Endometrium (tissue), 2 donors: ENCODE data around the gene RABGGTA.
"Not testable (repeated sequence)": the region's sequence is repeated elsewhere in the genome, so short reads cannot be mapped to it uniquely, and the experiment has no call there.

Source experiments
- FAIRE-seq: peaks from 2 replicates; lab custom pipeline; 2012; peaks lifted over from hg19 to GRCh38; lab: Jason Lieb, UNC
- donor health status: control.
- donor health status: control.

RABGGTA gene

DNA sequence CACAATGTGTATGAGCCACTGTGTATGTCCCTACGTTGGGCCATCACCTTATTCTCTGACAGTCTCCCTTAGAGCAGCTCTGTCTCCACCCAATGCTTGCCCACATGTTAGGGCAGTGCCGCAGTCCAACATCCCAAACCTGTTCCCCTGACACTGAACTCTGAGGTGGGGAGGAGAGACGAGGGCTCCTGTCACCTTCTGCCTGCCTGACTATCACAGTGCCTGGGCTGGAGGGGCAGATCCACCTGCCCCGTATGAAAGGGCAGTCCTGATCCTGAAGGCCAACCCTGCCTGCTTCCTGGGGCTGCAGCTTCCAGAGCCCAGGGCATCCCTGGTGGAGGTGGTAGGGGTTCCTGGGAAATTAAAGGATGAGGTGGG lies 10.6 kb downstream of the RABGGTA start:
- no peak for FAIRE-seq

DNA sequence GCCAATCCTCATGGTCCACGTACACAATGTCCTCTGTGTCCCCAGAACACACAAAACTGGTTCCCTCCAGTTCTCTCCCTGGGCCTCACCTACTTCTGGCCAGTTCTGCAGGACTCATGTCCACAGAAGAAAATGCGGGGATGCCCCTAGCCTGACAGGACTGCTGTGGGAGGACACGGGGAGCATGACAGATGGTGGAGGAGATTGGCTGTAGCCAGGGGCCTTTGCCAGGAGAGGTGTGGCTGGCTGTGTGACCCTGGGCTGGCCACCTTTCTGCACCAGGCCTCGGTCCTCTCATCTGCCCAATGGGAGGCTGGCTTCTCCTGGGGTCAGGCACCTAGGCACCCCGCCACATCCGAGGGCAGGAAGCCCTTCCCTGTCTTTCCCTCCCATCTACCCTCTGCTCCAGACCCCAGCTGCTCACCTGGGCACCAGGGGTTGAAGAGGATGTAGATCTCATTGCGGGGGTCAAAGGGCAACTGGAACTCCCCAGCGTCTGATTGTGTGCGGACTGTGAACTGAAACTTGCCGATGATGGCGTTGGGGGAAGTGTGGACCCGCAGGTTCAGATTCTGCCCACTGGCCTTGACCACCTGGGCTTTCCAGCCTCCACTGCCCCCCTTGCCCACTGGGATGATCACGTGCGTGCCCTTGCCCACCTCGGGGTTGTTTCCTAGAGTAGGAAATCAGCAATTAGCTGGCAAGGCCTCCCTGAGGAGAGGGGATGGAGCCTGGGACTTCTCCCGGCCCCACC lies 11.2 kb downstream of the RABGGTA start:
- no peak for FAIRE-seq

DNA sequence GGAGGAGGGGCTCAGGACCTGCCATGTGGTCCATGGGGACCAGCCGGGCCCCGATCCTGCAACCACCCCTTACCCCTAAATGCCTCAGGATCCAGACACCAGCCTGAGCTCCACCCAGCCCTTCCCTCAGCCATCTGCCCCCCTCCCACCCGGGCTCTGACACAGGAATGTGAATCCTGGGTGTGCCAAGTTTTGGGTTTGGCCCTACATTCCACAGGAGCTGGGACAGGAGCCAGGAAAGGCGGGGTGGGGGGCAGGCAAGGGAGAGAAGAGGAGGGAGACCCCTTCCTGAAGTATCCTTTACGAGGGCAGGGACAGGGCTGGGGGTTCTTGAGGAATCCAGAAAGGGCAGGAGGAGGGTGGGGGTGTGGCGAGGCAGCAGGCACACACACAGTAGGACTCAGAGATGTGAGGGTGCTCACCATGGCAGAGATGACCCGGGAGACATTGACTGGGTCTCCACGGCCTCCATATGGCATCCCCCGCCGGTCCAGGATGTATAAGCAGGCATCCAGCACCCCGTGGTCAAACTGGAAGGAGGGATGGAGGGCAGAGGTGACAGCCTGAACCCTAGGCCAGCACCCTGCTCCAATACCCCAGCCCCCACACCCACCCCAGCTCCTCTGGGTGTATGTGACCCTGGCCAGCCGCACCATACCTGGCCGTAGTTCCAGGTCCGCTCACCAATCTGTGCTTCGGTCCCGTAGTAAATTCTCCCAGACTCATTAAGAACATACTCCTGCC lies 11.9 kb downstream of the RABGGTA start:
- no peak for FAIRE-seq

DNA sequence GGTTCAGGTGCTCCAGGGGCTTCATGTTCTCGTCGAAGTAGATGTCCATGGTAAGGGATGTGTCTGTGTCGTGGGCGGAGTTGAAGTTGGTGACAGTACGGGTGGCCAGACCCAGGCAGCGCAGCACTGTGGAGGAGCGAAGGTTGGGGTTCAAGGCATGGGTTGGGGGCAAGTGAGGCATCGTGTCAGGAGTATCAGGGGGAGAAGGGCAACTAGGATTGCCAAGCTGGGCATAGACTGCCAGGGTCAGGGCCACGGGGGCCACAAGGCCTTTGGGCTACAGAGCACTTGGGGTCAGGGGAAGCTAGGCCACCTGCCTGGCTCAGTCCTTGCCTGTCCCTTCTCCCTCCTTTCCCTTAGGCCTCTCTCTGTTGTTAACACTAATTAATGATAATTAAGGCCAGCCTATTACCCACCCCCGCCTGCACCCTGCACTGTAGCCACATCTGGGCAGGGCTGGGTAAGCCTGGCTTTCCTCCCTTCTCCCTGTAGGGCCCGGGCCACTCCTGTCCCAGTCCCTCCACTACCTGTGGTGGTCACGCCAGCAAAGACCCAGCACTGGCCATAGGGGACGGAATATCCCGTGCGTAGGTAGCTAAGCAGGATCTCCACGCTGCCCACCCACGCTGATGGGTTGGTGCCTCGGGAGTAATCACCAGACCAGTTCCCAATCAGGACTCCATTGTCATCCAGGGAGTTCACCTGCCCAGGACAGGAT lies 12.7 kb downstream of the RABGGTA start:
- no peak for FAIRE-seq

DNA sequence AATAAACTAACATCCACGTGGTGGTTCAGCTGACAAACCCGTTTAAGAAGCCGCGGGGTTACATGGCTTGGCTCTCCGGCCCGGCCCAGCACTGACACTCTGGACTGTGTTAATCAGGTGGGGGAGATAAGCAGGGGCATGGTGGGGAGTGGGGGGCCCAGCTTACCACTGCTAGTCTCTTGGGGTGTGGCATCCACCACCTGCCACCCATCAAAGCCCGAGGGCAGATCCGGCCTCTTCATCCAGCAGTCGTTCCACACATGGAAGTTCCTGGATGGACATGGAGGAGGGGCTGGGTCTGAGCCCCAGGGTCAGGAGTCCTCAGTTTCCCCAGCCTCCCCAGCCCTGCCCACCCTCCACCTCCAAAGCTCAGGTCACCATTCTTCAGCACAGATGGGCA lies 13.3 kb downstream of the RABGGTA start:
- no peak for FAIRE-seq

DNA sequence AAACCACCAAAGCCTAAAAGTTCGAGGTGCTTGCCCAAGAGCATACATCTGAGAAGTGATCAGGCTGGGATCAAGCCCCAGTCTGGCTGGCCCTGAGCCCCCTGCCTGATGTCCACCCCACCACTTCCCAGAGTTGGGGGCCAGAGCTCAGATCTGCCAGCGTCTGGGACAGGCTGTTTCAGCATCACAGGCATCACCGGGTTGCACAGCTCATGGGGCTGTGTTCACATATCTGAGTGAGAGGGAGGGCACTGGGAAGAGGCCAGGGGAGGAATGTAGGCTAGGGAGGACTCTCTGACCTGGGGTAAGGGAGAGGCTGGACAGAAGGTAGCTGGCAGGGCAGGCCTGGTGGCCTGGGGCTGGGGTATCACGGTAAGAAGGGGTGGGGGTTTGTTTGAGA lies 14.4 kb downstream of the RABGGTA start:
- no peak for FAIRE-seq

DNA sequence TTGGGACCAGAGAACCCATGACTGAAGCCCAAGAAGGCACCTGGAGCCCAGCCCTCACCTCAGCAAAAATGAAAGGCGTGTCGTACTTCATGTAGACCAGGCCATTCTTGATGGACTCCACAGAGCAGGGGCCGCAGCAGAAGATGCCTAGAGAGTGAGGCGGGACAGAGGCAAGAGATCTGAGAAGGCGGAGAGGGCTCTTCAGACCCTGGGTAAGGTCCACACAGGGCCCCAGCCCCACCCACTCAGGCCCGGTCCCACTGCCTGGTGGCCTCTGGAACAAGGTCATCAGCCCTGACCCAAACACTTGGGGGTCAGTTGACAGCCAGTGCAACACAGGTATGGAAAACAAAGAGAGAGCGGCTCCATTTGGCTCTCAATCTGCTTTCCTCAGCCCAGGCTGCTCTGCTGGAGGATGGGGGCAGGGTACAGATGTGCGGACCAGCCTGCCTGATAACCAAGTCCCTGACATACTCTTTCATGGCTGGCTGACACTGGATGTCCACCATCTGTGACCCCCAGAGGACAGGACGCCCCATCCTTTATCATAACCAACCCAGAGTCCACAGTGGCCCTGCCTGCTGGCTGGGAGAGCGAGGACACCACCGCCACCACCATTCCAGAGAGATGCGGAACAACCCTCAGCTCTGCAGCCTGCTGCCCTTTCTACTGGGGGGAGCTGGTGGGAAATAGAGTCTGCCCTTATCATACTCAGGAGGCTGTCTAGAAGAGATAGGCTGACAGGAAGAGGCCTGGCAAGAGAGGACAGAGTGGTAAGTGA lies 15.3 kb downstream of the RABGGTA start:
- FAIRE-seq = no peak

DNA sequence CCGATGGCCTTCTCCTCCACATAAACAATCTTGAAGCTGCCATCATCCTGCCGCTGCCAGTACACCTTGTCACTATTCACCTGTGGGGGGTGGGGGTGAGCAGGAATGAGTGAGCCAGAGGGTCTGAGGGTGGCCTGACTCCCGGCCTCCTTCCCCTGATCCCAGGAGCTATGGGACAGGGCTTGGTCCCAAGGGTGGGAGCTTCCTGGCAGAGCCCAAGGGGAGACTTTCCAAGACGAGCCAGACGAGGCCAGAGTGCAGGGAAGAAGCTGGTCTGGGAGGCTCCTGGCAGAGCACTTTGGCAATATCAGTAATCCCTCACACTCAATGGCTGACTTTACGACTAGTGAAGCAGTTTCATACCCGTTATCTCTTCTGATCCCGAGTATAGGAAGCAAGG lies 16.0 kb downstream of the RABGGTA start:
- no peak for FAIRE-seq

DNA sequence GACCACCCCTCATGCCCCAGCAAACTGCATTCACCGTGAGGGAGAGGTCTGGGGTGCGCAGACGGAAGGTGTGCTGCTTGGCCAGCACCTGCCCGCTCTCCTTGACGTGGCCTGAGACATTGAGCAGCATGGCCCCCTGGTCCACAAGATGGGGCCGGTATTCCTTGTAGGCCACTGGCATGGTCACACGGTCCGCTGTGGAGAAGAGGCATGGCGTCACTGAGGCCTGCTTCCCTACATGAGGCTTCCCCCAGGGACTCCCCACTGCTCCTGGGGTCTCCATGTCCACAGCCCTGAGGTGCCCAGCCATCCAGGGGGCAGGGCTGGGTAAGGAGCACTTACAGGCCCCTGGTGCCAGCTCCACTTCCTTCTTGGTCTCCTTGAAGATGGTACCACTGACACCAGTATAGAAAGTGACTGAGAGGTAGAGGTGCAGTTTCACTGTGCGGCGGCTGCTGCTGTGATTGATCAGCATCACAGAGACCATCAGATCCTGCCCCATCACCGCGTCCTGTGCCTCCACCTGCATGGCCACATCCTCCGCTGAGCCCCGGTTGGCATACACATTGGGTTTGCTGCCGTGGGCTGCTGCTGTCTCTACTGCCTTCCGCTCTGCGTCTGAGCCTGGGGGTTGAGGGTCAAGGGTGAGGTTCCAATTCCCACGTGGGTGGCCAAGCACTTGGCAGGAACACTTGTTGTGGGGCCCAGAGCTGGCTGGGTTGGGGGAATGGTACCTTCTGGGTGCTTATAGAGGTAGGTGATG lies 16.6 kb downstream of the RABGGTA start:
- no peak for FAIRE-seq

DNA sequence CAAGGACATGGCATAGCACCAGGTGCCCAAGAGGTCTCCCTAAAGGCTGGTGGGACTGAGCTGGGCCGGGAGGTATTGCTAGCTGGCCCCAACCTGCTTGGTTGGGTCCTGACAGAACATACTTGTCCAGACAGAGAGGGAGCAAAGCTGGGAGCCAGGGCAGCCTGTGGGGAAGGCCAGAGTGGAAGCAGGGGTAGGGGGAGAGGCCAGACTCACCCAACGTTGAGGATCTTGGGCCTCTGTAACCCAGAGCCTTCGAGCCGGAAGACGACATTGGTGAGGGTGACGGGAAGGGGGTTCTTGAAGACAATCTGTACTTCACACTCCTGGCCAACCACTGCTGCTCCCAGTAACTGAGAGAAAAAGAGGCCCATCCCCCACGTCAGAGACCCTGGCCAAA lies 17.5 kb downstream of the RABGGTA start:
- FAIRE-seq = no peak

DNA sequence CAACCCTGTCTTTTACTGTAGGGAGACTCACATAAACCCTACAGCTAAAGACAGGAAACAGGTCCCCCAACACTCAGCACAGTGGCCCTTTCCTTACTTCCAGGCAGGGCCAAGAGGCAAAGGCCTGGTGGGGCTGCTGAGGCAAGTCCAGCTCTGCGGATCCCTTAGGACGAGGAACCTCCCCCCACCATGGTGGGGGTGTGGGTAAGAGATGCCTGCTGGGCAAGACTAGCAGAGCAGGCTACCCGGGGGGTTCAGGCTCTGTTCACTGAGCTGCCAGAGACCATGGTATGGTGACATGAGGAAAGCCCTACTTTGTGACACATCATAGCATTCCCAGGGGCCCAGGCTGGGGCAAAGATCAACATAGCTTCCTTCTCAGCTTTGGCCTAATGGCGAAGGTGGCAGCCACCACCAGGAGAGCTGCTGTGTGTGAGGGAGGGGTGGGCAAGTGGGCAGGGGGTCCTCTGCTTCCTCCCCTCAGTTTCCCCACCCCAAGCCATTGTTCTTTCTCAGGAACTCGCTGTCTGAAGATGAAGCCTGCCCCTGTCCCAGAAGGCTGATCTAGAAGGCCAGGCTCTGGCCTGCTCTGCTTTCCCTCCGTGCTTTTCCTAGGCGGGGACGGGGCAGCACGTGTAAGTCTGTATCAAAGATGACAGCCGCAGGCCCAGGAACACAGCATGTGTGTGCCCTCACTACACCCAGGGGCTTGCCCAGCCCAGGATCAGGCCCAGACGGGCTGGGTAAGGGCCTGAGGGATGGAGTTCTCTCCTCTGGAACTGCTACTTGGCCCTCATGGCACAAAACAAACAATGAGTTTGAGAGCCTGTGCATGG lies 18.9 kb downstream of the RABGGTA start:
- no peak for FAIRE-seq

DNA sequence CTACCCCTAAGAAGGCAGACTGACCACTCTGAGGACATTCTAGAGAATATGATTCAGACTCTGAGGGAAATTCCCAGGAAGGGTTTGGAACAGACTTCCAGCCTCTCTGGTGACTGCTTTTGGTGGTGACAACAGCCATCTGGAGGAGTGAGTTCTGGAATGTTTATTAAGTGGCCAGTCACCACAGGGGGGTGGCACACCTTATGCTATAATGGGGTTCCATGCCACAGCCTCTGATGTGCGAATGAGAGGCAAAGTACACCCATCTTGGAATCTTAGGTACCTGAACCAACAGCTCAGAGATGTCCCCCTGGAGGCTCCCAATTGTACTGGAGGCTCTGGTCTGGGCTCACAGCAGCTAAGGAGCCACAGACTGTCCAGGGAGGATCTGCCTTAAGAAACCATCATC lies 19.5 kb downstream of the RABGGTA start:
- FAIRE-seq = no peak

DNA sequence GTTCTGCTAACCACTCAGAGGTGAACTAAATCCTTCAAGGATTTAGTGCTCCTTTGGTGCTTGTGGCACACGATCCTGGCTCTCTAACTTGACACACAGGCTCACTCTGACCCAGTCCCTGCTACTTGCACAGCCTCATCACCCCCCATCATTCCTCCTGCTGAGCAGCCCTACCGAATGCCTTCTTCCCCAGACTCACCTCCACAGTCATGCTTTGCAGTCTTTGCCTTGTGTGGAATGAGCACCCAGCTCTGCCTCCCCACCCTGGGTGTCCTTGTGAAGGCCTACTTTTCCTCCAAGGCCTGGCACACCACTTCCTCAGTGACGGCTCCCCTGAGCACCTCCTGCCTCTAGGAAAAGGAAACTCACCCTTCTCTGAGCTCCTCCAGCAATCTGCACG lies 21.0 kb downstream of the RABGGTA start:
- no peak for FAIRE-seq

DNA sequence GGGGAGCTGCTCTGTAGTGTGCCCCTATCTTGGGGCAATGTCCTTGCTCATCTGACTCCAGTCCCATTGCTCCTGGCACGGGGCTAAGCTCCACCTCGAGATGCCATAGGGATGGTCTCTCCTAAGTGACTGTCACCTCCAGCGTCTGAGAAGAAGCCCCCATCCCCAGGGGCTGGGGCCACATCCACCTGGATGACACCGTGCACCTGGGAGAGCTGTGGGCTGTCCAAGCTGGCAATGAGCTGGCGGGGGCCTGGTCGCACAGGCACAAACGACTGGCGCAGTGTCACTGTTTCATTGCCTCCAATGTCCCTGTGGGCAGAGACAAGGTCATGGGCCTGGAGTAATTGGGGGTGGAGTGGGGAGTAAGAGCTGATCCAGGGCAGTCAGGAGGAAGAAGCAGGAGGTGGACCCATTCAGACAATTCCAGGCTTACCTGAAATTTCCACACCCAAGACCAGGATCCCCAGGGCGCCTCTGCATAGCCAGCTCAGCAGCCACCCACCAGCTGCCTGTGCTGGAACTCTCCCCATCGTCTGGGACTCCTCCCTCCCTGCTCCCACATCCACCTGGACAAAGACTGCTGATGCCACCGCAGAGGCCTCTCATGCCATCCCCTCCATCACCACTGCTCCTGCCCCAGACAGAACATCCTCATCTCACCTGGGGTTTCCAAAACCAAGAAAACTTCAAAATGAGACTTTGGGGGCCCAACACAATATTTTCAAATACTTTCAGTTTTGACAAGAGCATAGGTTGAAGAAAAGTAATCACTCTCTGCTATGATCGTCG lies 22.0 kb downstream of the RABGGTA start:
- no peak for FAIRE-seq

DNA sequence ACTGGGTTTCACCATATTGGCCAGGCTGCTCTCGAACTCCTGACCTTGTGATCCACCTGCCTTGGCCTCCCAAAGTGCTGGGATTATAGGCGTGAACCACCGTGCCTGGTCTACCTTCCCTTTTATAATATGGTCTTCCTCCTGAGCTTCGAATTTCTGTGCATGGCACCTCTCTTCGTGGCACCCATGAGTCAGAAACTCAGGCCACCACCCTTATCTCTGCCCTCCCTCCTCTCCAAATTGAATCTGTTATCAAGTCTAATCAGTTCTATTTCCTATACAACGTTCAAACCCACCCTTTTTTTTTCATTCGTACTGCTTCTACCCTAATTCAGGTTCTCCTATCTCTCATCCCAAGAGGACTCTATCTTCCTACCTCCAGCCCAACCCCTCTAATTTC lies 24.0 kb downstream of the RABGGTA start:
- no peak for FAIRE-seq

DNA sequence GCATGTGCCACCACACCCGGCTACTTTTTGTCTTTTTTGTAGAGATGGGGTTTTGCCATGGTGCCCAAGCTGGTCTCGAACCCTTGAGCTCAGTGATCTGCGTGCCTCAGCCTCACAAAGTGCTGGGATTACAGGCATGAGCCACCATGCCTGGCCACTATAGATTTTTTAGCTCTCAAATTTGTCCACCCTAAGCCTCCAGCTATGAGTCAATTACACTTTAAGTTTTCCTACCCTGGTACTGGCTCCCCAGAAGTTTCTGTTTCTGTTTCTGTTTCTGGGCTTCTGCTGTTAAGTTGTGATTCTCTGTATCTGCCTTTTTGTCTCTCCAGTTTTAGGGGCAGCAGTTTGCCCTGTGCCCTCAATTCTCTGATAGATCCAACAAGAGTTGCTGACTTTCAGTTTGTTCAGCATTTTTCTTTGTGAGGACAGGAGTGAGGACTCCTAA lies 24.6 kb downstream of the RABGGTA start:
- FAIRE-seq = no peak

DNA sequence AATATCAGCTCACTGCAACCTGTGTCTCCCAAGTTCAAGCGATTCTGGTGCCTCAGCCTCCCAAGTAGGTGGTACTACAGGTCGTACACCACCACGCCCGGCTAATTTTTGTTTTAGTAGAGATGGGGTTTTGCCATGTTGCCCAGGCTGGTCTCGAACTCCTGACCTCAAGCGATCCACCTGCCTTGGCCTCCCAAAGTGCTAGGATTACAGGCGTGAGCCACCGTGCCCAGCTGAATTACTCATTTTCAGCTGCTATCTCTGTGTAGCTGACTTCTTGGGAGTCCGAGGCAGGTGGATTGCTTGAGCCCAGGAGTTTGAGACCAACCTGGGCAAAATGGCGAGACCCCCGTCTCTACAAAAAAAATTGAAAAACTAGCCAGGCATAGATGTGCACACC lies 26.0 kb downstream of the RABGGTA start:
- not testable (repeated sequence) for FAIRE-seq

DNA sequence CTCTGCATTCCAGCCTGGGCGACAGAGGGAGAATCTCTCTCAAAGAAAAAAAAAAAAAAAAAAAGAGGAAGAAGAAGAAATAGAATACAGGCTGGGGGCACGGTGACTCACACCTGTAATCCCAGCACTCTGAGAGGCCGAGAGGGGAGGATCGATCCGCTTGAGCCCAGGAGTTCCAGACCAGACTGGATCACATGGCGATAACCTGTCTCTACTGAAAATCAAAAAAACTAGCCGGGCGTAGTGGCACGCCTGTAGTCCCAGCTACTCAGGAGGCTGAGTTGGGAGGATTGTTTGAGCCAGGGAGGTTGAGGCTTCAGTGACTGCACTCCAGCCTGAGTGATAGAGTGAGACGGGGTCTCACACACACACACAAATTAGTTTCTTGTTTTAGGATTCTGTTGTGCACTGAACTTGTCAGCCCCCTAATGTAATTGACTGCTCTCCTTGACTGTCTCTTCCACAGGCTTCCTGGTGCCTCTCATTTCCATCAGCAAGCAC lies 28.0 kb downstream of the RABGGTA start:
- FAIRE-seq = no peak

DNA sequence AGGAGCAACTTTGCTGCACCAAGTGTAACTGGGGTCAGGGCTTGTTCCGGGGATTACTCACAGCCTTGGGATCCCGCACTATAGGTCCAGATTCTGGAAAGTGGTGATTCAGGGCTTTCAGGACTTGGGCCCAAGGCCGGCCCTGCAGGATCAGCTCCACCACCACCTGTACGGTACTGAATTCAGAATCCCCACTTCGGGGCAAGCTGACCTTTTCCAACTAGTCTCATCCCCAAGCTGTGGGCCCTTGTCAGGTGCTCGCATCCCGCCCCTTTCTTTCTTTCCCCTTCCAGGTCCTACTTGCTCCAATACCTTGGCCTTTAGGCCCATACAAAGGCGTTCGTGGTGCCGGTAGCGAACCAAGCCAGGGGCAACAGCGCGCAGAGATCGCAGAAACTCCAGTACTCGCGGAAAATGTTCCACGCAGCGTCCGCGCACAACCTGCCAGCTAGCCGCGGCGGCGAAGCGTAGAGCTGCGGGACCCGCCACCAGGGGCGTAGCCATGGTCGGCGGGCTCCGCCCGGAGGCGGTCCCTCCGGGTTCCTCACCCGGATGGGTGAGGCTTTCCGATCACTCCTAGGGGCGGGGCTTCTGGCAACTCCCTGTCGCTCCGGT lies 29.5 kb downstream of the RABGGTA start:
- no peak for FAIRE-seq
